ENCODE results near the gene PPP1R9A.

The PPP1R9A gene

DNA sequence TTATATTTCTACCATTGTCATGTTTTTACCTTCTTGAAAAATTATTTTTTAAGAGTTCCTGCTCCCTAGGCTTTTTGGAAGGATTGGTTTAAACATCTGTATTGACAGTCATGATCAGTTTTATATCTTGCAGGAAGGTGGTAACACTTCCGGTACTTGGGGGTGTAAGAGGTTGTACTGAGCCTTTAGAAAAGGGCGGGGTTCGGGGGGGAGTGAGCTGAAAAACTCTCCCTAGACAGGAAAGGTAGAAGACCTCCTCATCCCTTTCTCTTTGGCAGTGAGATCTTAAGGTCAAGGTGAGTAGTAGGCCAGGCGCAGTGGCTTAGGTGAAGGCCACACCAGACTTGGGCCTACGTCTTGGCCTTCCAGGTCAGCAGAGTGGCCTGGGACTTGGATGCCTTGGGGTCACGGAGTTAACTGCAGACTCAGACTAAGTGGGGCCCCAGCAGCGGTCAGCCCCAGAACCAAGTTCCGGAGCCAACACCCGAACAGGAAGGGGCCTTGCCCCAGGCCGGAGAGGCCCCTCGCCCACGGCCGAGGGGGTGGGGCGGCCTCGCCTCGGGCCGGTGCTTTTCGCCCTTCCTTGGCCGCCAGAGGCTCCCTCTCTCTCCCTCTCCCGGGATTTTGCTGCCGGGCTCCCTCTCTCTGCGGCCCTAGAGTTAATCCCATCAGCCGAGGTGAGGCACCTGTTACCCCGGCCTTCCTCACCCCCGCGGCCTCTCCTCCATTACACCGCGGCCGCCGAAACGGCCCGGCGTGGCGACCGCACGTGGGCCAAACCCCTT is at the start of gene PPP1R9A:
TSS of gene PPP1R9A (plus strand) at position 569 of the 785 bp plus-strand sequence. CDS start 2,520 bp downstream, outside the sequence.
- no peak within 1 kb of the TSS for H3K27ac ChIP-seq
- no peak for TF ChIP-seq Cebpa-rat (IDR thresholded peaks at IDR 0.05)
- H3K9me3 ChIP-seq = peaks cover 9% of the 10 kb centered on the region
- no peaks in the 10 kb centered on the region for H3K4me1 ChIP-seq
- H3K27me3 ChIP-seq = no peaks in the 10 kb centered on the region
- no peaks in the 10 kb centered on the region for H3K36me3 ChIP-seq
- H3K9ac ChIP-seq = no peak within 1 kb of the TSS
- no peak within 1 kb of the TSS for H3K4me3 ChIP-seq
- no peaks in the 10 kb centered on the region for H4K20me1 ChIP-seq
- H3K4me2 ChIP-seq = no peak within 1 kb of the TSS

DNA sequence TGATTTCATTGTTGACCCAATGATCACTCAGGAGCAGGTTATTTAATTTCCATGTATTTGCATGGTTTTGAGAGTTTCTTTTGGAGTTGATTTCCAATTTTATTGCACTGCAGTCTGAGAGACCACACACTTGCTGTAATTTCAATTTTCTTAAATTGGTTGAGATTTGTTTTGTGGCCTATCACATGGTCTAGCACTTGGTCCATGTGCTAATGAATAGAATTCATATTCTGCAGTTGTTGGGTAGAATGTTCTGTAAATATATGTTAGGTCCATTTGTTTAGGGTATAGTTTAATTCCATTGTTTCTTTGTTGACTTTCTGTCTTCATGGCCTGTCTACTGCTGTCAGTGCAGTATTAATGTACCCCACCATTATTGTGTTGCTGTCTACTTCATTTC is 36.3 kb upstream of the PPP1R9A start:
- no peaks in the 10 kb centered on the region for H3K9me3 ChIP-seq
- H3K27me3 ChIP-seq = no peaks in the 10 kb centered on the region
- no peaks in the 10 kb centered on the region for H4K20me1 ChIP-seq
- TF ChIP-seq Cebpa-rat (IDR thresholded peaks at IDR 0.05) = no peak
- peaks cover 8% of the 10 kb centered on the region for H3K4me1 ChIP-seq
- no peaks in the 10 kb centered on the region for H3K36me3 ChIP-seq
- no peak overlapping the region for H3K9ac ChIP-seq
- no peak overlapping the region for H3K4me3 ChIP-seq
- H3K27ac ChIP-seq = no peak overlapping the region
- H3K4me2 ChIP-seq = no peak overlapping the region

DNA sequence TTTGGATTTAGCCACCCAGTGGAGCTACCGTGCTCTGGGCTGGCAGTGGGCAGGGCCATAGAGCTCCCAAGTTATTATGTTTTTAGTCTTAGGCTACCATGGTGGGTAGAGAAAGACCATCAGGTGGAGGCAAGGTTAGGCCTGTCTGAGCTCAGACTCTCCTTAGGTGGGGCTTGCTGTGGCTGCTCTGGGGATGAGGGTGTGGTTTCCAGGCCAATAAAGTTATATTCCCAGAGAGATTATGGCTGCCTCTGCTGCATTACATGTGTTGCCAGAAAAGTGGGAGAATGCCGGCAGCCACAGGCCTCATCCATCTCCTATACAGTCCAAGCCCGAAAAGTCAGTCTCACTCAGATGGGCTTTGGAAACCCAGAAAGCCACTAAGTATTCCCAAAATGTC is 34.2 kb upstream of the PPP1R9A start:
- H3K4me2 ChIP-seq = peak overlapping the region; percentile 63

DNA sequence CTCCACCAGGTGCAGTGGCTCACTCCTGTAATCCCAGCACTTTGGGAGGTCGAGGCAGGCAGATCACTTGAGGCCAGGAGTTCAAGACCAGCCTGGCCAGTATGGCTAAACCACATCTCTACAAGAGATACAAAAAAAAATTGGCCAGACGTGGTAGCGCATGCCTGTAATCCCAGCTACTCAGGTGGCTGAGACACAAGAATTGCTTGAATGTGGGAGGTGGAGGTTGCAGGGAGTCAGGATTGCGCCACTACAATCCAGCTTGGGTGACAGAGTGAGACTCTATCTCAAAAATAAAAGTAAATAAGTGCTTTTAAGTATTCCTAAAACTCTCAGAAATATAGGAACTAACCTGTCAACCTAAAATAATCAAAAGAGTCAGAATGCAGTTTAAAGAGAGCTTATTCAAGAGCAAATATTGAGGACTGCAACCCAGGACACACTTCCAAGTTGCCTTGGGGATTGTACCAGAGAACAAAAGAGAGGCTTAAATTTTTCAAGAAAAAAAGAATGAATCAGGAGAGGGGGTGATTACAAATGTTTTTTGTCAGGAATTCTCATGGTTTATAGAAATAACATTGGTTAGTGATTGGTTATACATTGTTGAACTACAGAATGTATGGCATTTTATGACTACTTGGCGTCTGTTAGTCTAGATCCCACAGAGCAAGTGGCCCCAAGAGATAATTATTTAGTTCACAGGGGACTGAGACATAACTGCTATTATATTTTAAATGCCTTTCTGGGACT is 33.2 kb upstream of the PPP1R9A start:
- no peak overlapping the region for H3K9ac ChIP-seq
- no peaks in the 10 kb centered on the region for H3K36me3 ChIP-seq
- H3K4me2 ChIP-seq = no peak overlapping the region
- H3K4me1 ChIP-seq = peaks cover 8% of the 10 kb centered on the region
- no peaks in the 10 kb centered on the region for H3K27me3 ChIP-seq
- H4K20me1 ChIP-seq = no peaks in the 10 kb centered on the region
- no peak for TF ChIP-seq Cebpa-rat (IDR thresholded peaks at IDR 0.05)
- no peak overlapping the region for H3K27ac ChIP-seq
- no peak overlapping the region for H3K4me3 ChIP-seq
- H3K9me3 ChIP-seq = peaks cover 18% of the 10 kb centered on the region

More for the DNA sequence above, 34.2 kb upstream of the PPP1R9A start:
- no peak overlapping the region for H3K4me3 ChIP-seq
- no peaks in the 10 kb centered on the region for H4K20me1 ChIP-seq
- no peaks in the 10 kb centered on the region for H3K36me3 ChIP-seq
- no peak for TF ChIP-seq Cebpa-rat (IDR thresholded peaks at IDR 0.05)
- peaks cover 11% of the 10 kb centered on the region for H3K9me3 ChIP-seq
- no peak overlapping the region for H3K27ac ChIP-seq
- no peak overlapping the region for H3K9ac ChIP-seq
- H3K27me3 ChIP-seq = no peaks in the 10 kb centered on the region
- H3K4me1 ChIP-seq = peaks cover 8% of the 10 kb centered on the region

DNA sequence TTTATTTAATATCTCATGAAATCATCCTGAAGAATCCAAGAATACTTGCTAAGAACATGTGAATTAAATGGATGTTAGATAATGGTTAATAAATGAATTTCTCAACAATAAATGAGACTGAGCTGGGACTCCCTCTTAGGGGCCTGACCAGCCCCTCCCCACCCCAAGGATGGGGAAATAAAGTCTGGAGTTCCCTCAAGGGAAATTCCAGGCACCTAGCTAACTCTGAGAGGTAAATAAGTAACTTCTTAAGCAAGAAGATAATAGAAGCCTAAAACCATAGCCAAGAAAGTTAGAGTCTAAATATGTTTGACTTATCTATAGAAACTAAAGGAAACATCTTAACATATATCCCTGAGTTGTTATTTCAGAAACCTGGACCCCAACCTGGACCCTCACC is 32.2 kb upstream of the PPP1R9A start:
- H4K20me1 ChIP-seq = no peaks in the 10 kb centered on the region
- H3K9ac ChIP-seq = no peak overlapping the region
- no peaks in the 10 kb centered on the region for H3K27me3 ChIP-seq
- H3K27ac ChIP-seq = no peak overlapping the region
- no peak overlapping the region for H3K4me2 ChIP-seq
- peaks cover 8% of the 10 kb centered on the region for H3K4me1 ChIP-seq
- peaks cover 18% of the 10 kb centered on the region for H3K9me3 ChIP-seq
- no peak overlapping the region for H3K4me3 ChIP-seq
- no peak for TF ChIP-seq Cebpa-rat (IDR thresholded peaks at IDR 0.05)
- H3K36me3 ChIP-seq = no peaks in the 10 kb centered on the region

DNA sequence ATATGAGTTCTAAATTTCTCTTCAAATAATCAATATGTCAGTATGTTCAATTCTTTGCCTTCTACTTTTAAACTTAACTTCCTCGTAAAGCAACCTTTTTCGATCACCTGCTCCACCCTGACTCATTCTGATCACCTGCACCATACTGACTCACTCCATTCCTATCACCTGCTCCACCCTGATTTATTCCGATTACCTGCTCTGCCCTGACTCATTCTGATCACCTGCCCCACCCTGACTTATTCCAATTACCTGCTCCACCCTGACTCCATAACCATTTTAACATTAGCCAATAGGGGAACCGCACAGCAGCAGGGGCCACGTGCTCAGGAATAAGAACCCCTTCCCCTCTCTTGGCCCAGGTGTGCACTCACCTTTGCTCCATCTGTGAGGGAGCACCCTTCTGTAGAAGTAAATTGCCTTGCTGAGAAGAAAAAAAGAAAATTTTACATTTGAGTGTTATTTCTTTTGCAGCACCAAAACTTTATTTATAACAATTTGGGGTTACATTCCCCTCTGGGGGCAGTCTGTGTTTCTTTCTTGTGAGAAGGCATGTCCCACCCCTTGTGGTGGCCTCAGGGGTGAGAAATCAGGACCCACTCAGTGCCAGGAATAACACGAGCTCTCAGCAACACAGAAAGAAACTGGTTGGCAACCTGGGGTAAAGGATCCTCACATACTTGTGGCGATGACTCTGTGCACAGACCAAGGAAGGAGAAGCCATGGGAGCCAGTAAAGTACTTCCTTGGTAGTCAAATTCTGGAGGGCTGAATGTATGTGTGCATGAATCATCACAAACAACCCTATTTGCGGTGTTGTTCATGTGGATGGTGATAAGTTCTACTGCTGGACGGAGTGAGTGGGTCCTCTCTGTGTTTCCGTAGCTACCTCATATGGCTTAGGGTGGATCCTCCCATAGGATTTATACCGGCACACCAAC is 29.4 kb upstream of the PPP1R9A start:
- Histone ChIP-seq H3K27me3 (no peaks in the 10 kb centered on the region), H3K4me1 (peaks cover 6% of the 10 kb centered on the region), H3K4me2 (no peak overlapping the region), H3K9me3 (peaks cover 18% of the 10 kb centered on the region), H3K27ac (no peak overlapping the region), H4K20me1 (no peaks in the 10 kb centered on the region), H3K9ac (no peak overlapping the region), H3K4me3 (no peak overlapping the region), H3K36me3 (no peaks in the 10 kb centered on the region)
- no peak for TF ChIP-seq Cebpa-rat (IDR thresholded peaks at IDR 0.05)

DNA sequence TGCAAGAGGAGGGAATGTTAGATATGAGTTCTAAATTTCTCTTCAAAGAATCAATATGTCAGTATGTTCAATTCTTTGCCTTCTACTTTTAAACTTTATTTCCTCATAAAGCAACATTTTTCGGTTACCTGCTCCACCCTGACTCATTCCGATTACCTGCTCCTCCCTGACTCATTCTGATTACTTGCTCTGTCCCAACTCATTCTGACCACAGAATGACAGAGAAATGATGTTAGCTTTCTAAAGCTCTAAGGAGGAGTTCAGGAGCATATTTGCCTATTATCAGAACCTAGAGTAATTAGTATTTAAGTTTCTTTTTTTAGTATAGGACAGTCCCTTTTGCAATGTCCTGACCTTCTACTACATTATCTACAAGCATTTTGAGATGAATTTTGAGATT is 24.5 kb upstream of the PPP1R9A start:
- H3K9me3 ChIP-seq = peaks cover 10% of the 10 kb centered on the region
- no peak overlapping the region for H3K9ac ChIP-seq
- H3K27me3 ChIP-seq = no peaks in the 10 kb centered on the region
- H3K4me3 ChIP-seq = no peak overlapping the region
- no peaks in the 10 kb centered on the region for H3K36me3 ChIP-seq
- no peak overlapping the region for H3K27ac ChIP-seq
- no peak for TF ChIP-seq Cebpa-rat (IDR thresholded peaks at IDR 0.05)
- no peak overlapping the region for H3K4me2 ChIP-seq
- H4K20me1 ChIP-seq = no peaks in the 10 kb centered on the region
- H3K4me1 ChIP-seq = no peaks in the 10 kb centered on the region

DNA sequence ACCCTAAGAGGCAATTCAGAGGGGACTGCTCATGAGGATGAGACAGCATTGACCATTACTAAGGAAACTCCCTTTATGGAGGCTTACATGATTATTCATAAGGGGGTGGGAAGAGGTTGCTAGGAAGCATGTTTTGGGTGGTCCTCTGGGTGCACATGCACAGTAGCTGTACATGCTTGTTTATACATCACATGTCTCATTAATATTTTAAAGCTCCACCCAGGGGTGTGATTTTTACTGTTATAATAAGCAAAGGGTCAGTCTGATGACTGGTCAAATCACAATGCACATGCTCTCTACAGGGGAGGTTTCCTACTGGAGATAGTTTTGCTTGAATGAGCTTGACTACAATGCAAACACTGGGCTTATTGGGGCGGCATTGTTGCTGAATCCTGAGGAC is 23.8 kb upstream of the PPP1R9A start:
- H3K9ac ChIP-seq = no peak overlapping the region
- H3K27ac ChIP-seq = no peak overlapping the region
- no peaks in the 10 kb centered on the region for H3K36me3 ChIP-seq
- no peaks in the 10 kb centered on the region for H4K20me1 ChIP-seq
- no peak overlapping the region for H3K4me3 ChIP-seq
- H3K4me2 ChIP-seq = no peak overlapping the region
- no peaks in the 10 kb centered on the region for H3K4me1 ChIP-seq
- H3K9me3 ChIP-seq = peaks cover 3% of the 10 kb centered on the region
- no peak for TF ChIP-seq Cebpa-rat (IDR thresholded peaks at IDR 0.05)
- no peaks in the 10 kb centered on the region for H3K27me3 ChIP-seq

DNA sequence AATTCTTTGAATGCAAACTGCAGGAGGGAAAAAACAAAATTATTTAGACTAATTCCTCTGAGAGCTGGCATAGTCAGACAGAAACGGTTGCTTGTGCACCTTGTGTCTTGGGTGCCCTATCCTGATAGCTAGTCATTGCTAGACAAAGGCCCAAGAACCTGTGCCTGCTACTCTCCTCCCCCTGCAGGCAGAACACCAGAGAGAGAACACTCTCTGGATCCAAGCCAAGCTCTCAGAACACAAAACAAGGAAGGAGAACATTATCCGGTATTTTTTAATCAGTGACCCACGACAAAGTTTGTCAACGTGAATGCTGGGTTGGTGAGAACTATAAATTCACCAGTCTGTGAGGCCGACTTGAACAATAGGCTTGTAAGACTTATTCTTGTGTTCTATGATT is 18.8 kb upstream of the PPP1R9A start:
- Histone ChIP-seq H3K4me1 (no peaks in the 10 kb centered on the region), H4K20me1 (no peaks in the 10 kb centered on the region), H3K9ac (no peak overlapping the region), H3K9me3 (no peaks in the 10 kb centered on the region), H3K27ac (no peak overlapping the region), H3K4me3 (no peak overlapping the region), H3K4me2 (no peak overlapping the region), H3K36me3 (no peaks in the 10 kb centered on the region), H3K27me3 (no peaks in the 10 kb centered on the region)
- TF ChIP-seq Cebpa-rat (IDR thresholded peaks at IDR 0.05) = no peak

All from BLaER1 (cell line).